ENCODE data around the gene MIDN.
"Not testable (repeated sequence)": the region's sequence is repeated elsewhere in the genome, so short reads cannot be mapped to it uniquely, and the experiment has no call there.

Gene MIDN

DNA sequence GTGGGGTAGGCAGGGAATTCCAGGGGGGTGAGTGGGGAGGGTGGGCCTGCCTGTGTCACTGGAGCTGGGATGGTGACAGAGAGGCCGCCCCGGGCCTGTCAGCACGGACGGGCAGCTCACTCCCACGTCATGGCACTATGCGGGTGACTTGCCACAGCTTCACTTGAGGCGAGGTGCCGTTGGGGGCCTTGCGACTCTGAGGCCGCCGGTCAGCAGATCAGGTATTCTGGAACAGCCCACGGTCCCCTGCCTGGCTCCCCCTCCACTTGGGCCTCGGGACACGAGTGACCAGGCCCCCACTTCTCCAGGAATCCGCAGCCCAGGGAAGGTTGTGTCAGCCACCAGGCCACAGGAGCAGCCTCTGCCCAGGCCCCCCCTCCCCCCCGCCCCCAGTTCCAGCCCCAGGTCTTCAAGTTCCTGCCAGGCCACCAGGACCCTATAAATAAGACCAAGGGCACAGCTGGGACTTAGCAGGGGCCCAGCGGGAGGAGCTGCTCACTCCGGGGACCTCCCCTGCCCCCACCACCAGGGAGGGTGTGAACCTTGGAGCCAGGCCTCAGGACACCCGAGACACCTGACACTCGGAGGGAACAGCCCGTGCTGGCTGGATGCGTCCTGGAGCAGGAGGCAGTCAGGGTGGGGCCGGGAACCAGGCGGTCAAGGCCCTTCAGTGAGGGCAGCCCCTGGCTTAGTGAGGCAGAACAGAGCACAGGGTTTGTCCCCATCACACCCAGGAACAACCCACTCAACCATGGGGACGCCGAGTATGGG, 2.7 kb upstream of the MIDN start:
- peak overlapping the region; percentile 61 for H3K27ac ChIP-seq
- H3K4me3 ChIP-seq: peak overlapping the region; percentile 58; the same call in 1 of the 2 replicates
- peaks cover 68% of the 10 kb centered on the region for H3K4me1 ChIP-seq
- 0 out of 2 replicates have a peak overlapping the region, but pooled peaks have one; percentile 68 for H3K9ac ChIP-seq
- peak overlapping the region; percentile 98 for H3K4me2 ChIP-seq
- H3K27me3 ChIP-seq: no peaks in the 10 kb centered on the region
- peaks cover 44% of the 10 kb centered on the region for H4K20me1 ChIP-seq
- TF ChIP-seq Cebpa-rat (IDR thresholded peaks at IDR 0.05): no peak
- no peaks in the 10 kb centered on the region for H3K9me3 ChIP-seq
- peaks cover 21% of the 10 kb centered on the region; the same call in 1 of the 2 replicates for H3K36me3 ChIP-seq

GRCh38 chr19:1246265-1247087, 1.9 kb upstream of the MIDN start:
- not testable (repeated sequence) for H3K9ac ChIP-seq, H3K27me3 ChIP-seq, H3K9me3 ChIP-seq
- H3K4me2 ChIP-seq: peak overlapping the region; percentile 98
- peaks cover 23% of the 10 kb centered on the region for H3K36me3 ChIP-seq
- H3K27ac ChIP-seq: peak overlapping the region; percentile 26; the same call in 1 of the 2 replicates
- H4K20me1 ChIP-seq: peaks cover 47% of the 10 kb centered on the region
- peaks cover 60% of the 10 kb centered on the region for H3K4me1 ChIP-seq
- 0 out of 2 replicates have a peak overlapping the region, but pooled peaks have one; percentile 22 for H3K4me3 ChIP-seq

DNA sequence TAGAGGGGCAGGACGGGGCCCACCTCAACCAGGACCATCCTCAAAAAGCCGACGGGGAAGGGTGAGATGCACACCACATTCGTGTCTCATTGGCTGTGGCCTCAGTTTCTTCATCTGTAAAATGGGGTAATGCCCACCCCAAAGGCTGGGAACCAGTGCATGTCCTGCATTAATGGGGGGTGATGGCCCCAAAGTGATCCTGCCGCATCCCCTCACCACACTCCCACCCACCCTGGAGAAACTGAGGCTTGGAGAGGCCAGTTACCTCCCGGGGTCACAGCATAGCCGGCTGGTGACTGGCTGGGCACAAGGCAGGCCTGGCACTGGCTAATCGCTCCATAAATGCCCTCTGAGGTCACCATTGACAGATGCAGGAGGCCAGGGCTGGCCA, 640 bp upstream of the MIDN start:
- H3K4me1 ChIP-seq: peaks cover 52% of the 10 kb centered on the region
- peak overlapping the region; percentile 84 for H3K4me2 ChIP-seq
- TF ChIP-seq Cebpa-rat (IDR thresholded peaks at IDR 0.05): no peak
- peak overlapping the region; percentile 99 for H3K4me3 ChIP-seq
- no peaks in the 10 kb centered on the region for H3K9me3 ChIP-seq
- peak overlapping the region; percentile 86; the same call in 1 of the 2 replicates for H3K9ac ChIP-seq
- peaks cover 28% of the 10 kb centered on the region for H3K36me3 ChIP-seq
- H4K20me1 ChIP-seq: peaks cover 52% of the 10 kb centered on the region
- peak overlapping the region; percentile 46; the same call in 1 of the 2 replicates for H3K27ac ChIP-seq
- no peaks in the 10 kb centered on the region for H3K27me3 ChIP-seq

GRCh38 chr19:1248786-1249297, 459 bp downstream of the MIDN start:
- Histone ChIP-seq H3K36me3 (peaks cover 25% of the 10 kb centered on the region), H3K9ac (peak overlapping the region; percentile 86), H4K20me1 (peaks cover 49% of the 10 kb centered on the region), H3K9me3 (no peaks in the 10 kb centered on the region), H3K4me2 (peak overlapping the region; percentile 84), H3K4me1 (peaks cover 47% of the 10 kb centered on the region), H3K4me3 (peak overlapping the region; percentile 99), H3K27me3 (no peaks in the 10 kb centered on the region), H3K27ac (peak overlapping the region; percentile 91)
- TF ChIP-seq Cebpa-rat (IDR thresholded peaks at IDR 0.05): no peak

- peak overlapping the region; percentile 100 for H3K4me2 ChIP-seq
- peak overlapping the region; percentile 97 for H3K27ac ChIP-seq
- H3K36me3 ChIP-seq: peaks cover 27% of the 10 kb centered on the region
- H3K4me3 ChIP-seq: peak overlapping the region; percentile 99
- peaks cover 47% of the 10 kb centered on the region for H3K4me1 ChIP-seq
- TF ChIP-seq Cebpa-rat (IDR thresholded peaks at IDR 0.05): no peak
- H3K9ac ChIP-seq: peak overlapping the region; percentile 99
- peaks cover 51% of the 10 kb centered on the region for H4K20me1 ChIP-seq
- H3K27me3 ChIP-seq: no peaks in the 10 kb centered on the region
- H3K9me3 ChIP-seq: no peaks in the 10 kb centered on the region
Measured at GRCh38 chr19:1249298-1249989, 1.1 kb downstream of the MIDN start.

DNA sequence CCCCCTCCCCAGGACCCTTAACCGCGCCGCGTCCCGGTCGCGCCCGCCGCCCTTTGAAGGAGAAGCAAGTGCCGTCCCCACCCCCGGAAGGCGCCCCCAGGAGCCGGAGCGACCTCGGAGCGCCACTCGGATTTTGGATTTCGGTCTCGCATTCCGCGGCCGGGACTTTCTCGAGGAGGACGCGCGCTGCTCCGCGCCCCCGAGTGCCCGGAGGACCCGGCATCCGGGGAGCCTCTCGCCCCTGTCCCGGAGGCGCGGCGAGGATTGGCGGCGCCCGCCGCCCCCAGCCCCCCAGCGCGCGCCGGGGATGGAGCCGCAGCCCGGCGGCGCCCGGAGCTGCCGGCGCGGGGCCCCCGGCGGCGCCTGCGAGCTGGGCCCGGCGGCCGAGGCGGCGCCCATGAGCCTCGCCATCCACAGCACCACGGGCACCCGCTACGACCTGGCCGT, 1.6 kb downstream of the MIDN start:
- Histone ChIP-seq H4K20me1 (peaks cover 53% of the 10 kb centered on the region), H3K4me2 (peak overlapping the region; percentile 100), H3K4me1 (peaks cover 47% of the 10 kb centered on the region), H3K9me3 (no peaks in the 10 kb centered on the region), H3K9ac (peak overlapping the region; percentile 99), H3K27me3 (no peaks in the 10 kb centered on the region), H3K36me3 (peaks cover 32% of the 10 kb centered on the region), H3K27ac (peak overlapping the region; percentile 97), H3K4me3 (peak overlapping the region; percentile 99)
- no peak for TF ChIP-seq Cebpa-rat (IDR thresholded peaks at IDR 0.05)

DNA sequence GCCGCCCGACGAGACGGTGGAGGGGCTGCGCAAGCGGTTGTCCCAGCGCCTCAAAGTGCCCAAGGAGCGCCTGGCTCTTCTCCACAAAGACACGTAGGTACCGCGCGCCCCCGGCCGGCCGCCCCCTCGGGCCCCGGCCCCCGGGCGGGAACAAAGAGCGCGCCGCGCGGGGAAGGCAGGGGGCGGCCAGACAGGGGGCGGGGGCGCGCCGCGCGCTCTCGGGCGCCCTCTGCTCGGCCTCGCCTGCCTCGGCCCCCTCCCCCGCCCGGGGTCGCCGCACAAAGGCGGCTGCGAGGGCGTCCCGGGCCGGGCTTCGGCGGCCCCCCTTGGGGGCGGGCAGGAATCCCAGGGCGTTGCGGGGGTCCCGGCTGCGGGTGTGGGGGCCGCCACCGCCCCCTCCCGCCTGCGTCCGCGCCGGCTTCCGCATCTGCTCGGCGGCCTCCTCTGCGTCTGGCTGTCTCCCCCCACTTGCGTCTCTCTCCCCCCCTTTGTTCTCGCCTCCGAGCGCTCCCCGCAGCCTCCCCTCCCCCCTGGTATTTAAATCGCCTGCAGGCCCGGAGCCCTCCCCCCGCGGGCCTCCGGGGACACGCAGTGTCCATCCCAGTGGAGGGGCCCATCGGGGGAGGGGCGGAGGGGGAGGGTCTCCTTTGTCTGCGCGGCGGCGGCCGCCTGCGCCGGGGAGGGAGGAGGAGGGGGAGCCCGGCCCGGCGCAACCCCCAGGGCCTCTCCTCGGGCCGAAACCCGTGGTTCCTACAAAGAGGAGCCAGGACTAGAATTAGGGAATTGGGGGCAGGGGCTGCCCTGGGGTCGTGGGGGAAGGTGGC, 2.3 kb downstream of the MIDN start:
- H3K4me2 ChIP-seq: peak overlapping the region; percentile 100
- H3K4me3 ChIP-seq: peak overlapping the region; percentile 99
- peaks cover 57% of the 10 kb centered on the region for H4K20me1 ChIP-seq
- no peaks in the 10 kb centered on the region for H3K9me3 ChIP-seq
- H3K36me3 ChIP-seq: peaks cover 39% of the 10 kb centered on the region
- H3K27ac ChIP-seq: peak overlapping the region; percentile 97
- TF ChIP-seq Cebpa-rat (IDR thresholded peaks at IDR 0.05): no peak
- no peaks in the 10 kb centered on the region for H3K27me3 ChIP-seq
- peaks cover 47% of the 10 kb centered on the region for H3K4me1 ChIP-seq
- H3K9ac ChIP-seq: peak overlapping the region; percentile 99

GRCh38 chr19:1251330-1252220, 3.2 kb downstream of the MIDN start:
- peak overlapping the region; percentile 97 for H3K27ac ChIP-seq
- peak overlapping the region; percentile 100 for H3K4me2 ChIP-seq
- no peaks in the 10 kb centered on the region for H3K9me3 ChIP-seq
- peak overlapping the region; percentile 99 for H3K9ac ChIP-seq
- H4K20me1 ChIP-seq: peaks cover 59% of the 10 kb centered on the region
- peaks cover 47% of the 10 kb centered on the region for H3K4me1 ChIP-seq
- TF ChIP-seq Cebpa-rat (IDR thresholded peaks at IDR 0.05): no peak
- no peaks in the 10 kb centered on the region for H3K27me3 ChIP-seq
- peak overlapping the region; percentile 99 for H3K4me3 ChIP-seq
- peaks cover 48% of the 10 kb centered on the region for H3K36me3 ChIP-seq
